T-cell (primary cell): Measurements from ENCODE around the gene VNN1. TPM values are rescaled to one million over a fixed set of nuclear protein-coding genes. Genes with fewer than 3 reads are reported as not detected.

Source experiments
- ATAC-seq, 4 experiments: fragments of 200-7000 bp in 3 of 4; fragments of 150-1000 bp in 1 of 4; cut with Tn5 transposase; replicated peaks in 1 of 4; 1 replicate in 3 of 4; 2 replicates in 1 of 4; pipeline ENCODE4 v1.10.0; 2021; ENCODE audit warnings: moderate library complexity in 3 of 4, mild to moderate bottlenecking in 2 of 4, moderate number of reproducible peaks in 1 of 4
- CTCF ChIA-PET, 2 donors: fragments of 300-600 bp; sonication (Branson Sonifier 250); formaldehyde crosslinking; loops; one replicate each; lab custom pipeline; 2022; ENCODE audit warnings: antibody characterized with exemption in 2 of 2; lab: Charles Lee
- POLR2A ChIA-PET, 2 donors: fragments of 300-600 bp; sonication (Branson Sonifier 250); formaldehyde crosslinking; loops; one replicate each; lab custom pipeline; 2022; ENCODE audit warnings: antibody characterized with exemption in 2 of 2; lab: Charles Lee
- DNase-seq, 35 experiments: peaks; one replicate each; pipeline versions ENCODE4 v3.0.0 to v3.0.0-alpha.2; 2013 to 2023
- H3K27ac ChIP-seq: one replicate; pipeline ENCODE4 v1.5.1; 2013; ENCODE audit warnings: low read length
- H3K27me3 ChIP-seq, 2 experiments: replicated peaks in 1 of 2; 1 replicate in 1 of 2; 2 replicates in 1 of 2; pipeline versions ENCODE4 v1.6.1 to v1.7.0; 2013; ENCODE audit warnings: low read length in 1 of 2, mixed read lengths in 1 of 2; ENCODE audit not compliant: control insufficient read depth in 2 of 2, insufficient read depth in 2 of 2; ENCODE audit errors: extremely low read depth in 1 of 2
- H3K36me3 ChIP-seq, 2 donors: 1 replicate in 1 of 2; 2 replicates in 1 of 2; pipeline versions ENCODE4 v1.6.1 to v1.7.0; 2013; ENCODE audit warnings: low read length in 1 of 2; ENCODE audit not compliant: control insufficient read depth in 2 of 2, insufficient read depth in 1 of 2; ENCODE audit errors: extremely low read depth in 1 of 2
- H3K4me1 ChIP-seq, 2 experiments: 1 replicate in 1 of 2; 2 replicates in 1 of 2; pipeline versions ENCODE4 v1.6.1 to v1.7.0; 2013; ENCODE audit warnings: low read length in 2 of 2, mixed read lengths in 1 of 2; ENCODE audit not compliant: insufficient read depth in 2 of 2, control insufficient read depth in 1 of 2; ENCODE audit errors: extremely low read depth in 1 of 2
- H3K4me3 ChIP-seq, 2 donors: 1 replicate in 1 of 2; 2 replicates in 1 of 2; pipeline versions ENCODE4 v1.5.1 to v1.7.0; 2013; ENCODE audit warnings: mild to moderate bottlenecking in 2 of 2, low read length in 1 of 2, moderate library complexity in 1 of 2; ENCODE audit not compliant: control insufficient read depth in 1 of 2; ENCODE audit errors: extremely low read depth in 1 of 2
- H3K9me3 ChIP-seq: 2 replicates; pipeline ENCODE4 v1.7.0; 2013
- H3K27ac Mint-ChIP-seq, 2 donors: one replicate each; pipeline ENCODE4 v1.8.0; 2020 to 2021; ENCODE audit warnings: mild to moderate bottlenecking in 2 of 2, mixed read lengths in 2 of 2
- H3K27me3 Mint-ChIP-seq, 2 donors: one replicate each; pipeline ENCODE4 v1.8.0; 2021 to 2022; ENCODE audit warnings: mixed read lengths in 2 of 2
- H3K36me3 Mint-ChIP-seq: one replicate; pipeline ENCODE4 v1.8.0; 2021; ENCODE audit warnings: mixed read lengths
- H3K4me1 Mint-ChIP-seq, 3 donors: one replicate each; pipeline ENCODE4 v1.8.0; 2020 to 2022; ENCODE audit warnings: mixed read lengths in 3 of 3, mild to moderate bottlenecking in 1 of 3
- H3K4me3 Mint-ChIP-seq, 3 donors: one replicate each; pipeline ENCODE4 v1.8.0; 2020 to 2022; ENCODE audit warnings: mild to moderate bottlenecking in 3 of 3, mixed read lengths in 3 of 3, moderate library complexity in 3 of 3
- H3K9me3 Mint-ChIP-seq, 3 donors: one replicate each; pipeline ENCODE4 v1.8.0; 2020 to 2022; ENCODE audit warnings: mixed read lengths in 3 of 3
- WGBS: methylation state at CpG from one replicate; pipeline ENCODE4 v1.1.5; 2013; ENCODE audit warnings: missing lambda C conversion rate; ENCODE audit not compliant: insufficient coverage; 5-methylcytosine and 5-hydroxymethylcytosine counted together
- total RNA-seq, 35 experiments: library from RNA in 6 of 35; stranded (reverse) in 6 of 35; fragments of 120-200 nt in 1 of 35; gene quantifications; one replicate each; pipeline versions ENCODE4 v1.2.1 to v1.2.4 and lab custom pipeline; 2013 to 2026

Gene VNN1
- total RNA-seq, 5 donors from 2014 or later (not counting 1 experiment from before 2014, with no cell fraction given): not detected

DNA sequence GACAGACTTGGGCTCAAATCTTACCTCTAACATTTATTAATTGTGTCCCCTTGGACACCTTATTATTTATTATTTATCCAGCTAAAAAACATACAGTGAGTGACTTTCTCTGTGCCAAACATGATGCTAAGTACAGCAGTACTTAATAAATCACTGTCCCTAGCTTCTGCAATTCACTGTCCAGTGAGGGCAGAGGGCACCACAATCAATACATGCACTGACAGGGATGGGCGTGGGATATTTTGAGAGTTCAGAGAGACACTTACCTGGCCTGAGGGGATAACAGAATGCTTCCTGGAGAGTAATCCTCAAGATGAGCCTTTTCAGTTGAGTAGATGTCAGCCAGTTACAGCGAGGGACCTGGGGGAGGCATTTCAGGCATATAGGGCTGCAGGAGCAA is 80.5 kb downstream of the VNN1 start:
- DNase-seq: no peak
- ATAC-seq: no peak
- Mint-ChIP-seq H3K27me3 (peaks cover 45 to 54% of the 10 kb centered on the region in 2 donors), H3K4me1 (no peaks in the 10 kb centered on the region), H3K27ac (no peak overlapping the region), H3K36me3 (no peaks in the 10 kb centered on the region), H3K4me3 (no peak overlapping the region), H3K9me3 (peaks cover 0 to 7% (median under 1%) of the 10 kb centered on the region in 3 donors)
- Histone ChIP-seq H3K4me3 (no peak overlapping the region), H3K9me3 (no peaks in the 10 kb centered on the region), H3K27ac (no peak overlapping the region), H3K4me1 (no peaks in the 10 kb centered on the region), H3K36me3 (no peaks in the 10 kb centered on the region), H3K27me3 (peaks cover 0 to 8% of the 10 kb centered on the region in 2 experiments)
- ChIA-PET POLR2A (interaction anchor here in 1 of 2 donors (0.5 kb wide), 1 partner anchor 340 kb away, joined by 10 read pairs; no protein-coding TSS in a partner anchor), CTCF (interaction anchor here (0.6 to 0.8 kb wide), 2 partner anchors 37 to 38 kb away, joined by 3 to 8 read pairs; no protein-coding TSS in a partner anchor)
- WGBS: 71% methylated on average over 2 of the region's 2 CpGs

Other genes starting within 250 kb of the VNN1 start
- 10 to 100 TPM; 13.3 to 27.4 (median 20.9) TPM for gene STX7, start 200.9 kb downstream of the VNN1 start, total RNA-seq
- not detected for gene TAAR9, start 175.8 kb downstream of the VNN1 start, total RNA-seq
- gene TAAR8, start 161.4 kb downstream of the VNN1 start, total RNA-seq: not detected
- not detected for gene TAAR6, start 143.7 kb downstream of the VNN1 start, total RNA-seq
- gene TAAR5, start 124.3 kb downstream of the VNN1 start, total RNA-seq: not detected
- not detected for gene TAAR2, start 89.8 kb downstream of the VNN1 start, total RNA-seq
- gene TAAR1, start 54.9 kb downstream of the VNN1 start, total RNA-seq: not detected
- gene VNN2, start 43.8 kb upstream of the VNN1 start, total RNA-seq: 10 to 100 TPM; 18.4 to 28.1 (median 19.9) TPM
- gene SLC18B1, start 84.6 kb upstream of the VNN1 start, total RNA-seq: 10 to 100 TPM in 3 of 5 donors, 1 to 10 TPM in 2; 5.5 to 15.8 (median 13.0) TPM
- gene RPS12, start 100.5 kb upstream of the VNN1 start, total RNA-seq: 1,000 to 10,000 TPM; 2,053 to 2,496 (median 2,353) TPM